Activated naive CD8-positive, alpha-beta T cell treated with anti-CD3 and anti-CD28 coated beads, Interleukin-2, amount 10 ng/mL, durations not matched to agents 7 days and 5 days (primary cell): Measurements from ENCODE around the gene CDC6. TPM values are rescaled to one million over a fixed set of nuclear protein-coding genes. Genes with fewer than 3 reads are reported as not detected.

Source experiments
- ATAC-seq: fragments of 150-1000 bp; cut with Tn5 transposase; one replicate; pipeline ENCODE4 v1.10.0; 2021; ENCODE audit warnings: low read depth, moderate library complexity
- POLR2A ChIA-PET: fragments of 350-600 bp; sonication (Branson Sonifier 250); formaldehyde crosslinking; loops from one replicate; lab custom pipeline; 2021; ENCODE audit warnings: antibody characterized with exemption; lab: Charles Lee
- DNase-seq: peaks from one replicate; pipeline ENCODE4 v3.0.0; 2021
- H3K27ac Mint-ChIP-seq: one replicate; pipeline ENCODE4 v1.8.0; 2022; ENCODE audit warnings: mild to moderate bottlenecking, mixed read lengths
- H3K27me3 Mint-ChIP-seq: one replicate; pipeline ENCODE4 v1.8.0; 2022; ENCODE audit warnings: mild to moderate bottlenecking, moderate library complexity, mixed read lengths
- H3K36me3 Mint-ChIP-seq: one replicate; pipeline ENCODE4 v1.8.0; 2021; ENCODE audit warnings: mild to moderate bottlenecking, mixed read lengths
- H3K4me1 Mint-ChIP-seq: one replicate; pipeline ENCODE4 v1.8.0; 2021; ENCODE audit warnings: mixed read lengths
- H3K4me3 Mint-ChIP-seq: one replicate; pipeline ENCODE4 v1.8.0; 2022; ENCODE audit warnings: mild to moderate bottlenecking, moderate library complexity, mixed read lengths
- H3K9me3 Mint-ChIP-seq: one replicate; pipeline ENCODE4 v1.8.0; 2021; ENCODE audit warnings: mixed read lengths
- total RNA-seq, 2 experiments: library from RNA; stranded (reverse); gene quantifications; one replicate each; pipeline ENCODE4 v1.2.3, GENCODE V29; 2021

The CDC6 gene
- total RNA-seq, 2 experiments from 2014 or later, result 67.9 to 75.2 TPM

- DNase-seq (no peak), ATAC-seq (no peak)
- no peaks in the 10 kb centered on the region for H3K9me3 Mint-ChIP-seq
- peaks cover 76% of the 10 kb centered on the region for H3K4me1 Mint-ChIP-seq
- peaks cover 43% of the 10 kb centered on the region for H3K36me3 Mint-ChIP-seq
- H3K4me3 Mint-ChIP-seq, result peak overlapping the region; percentile 76
- no peaks in the 10 kb centered on the region for H3K27me3 Mint-ChIP-seq
- peak overlapping the region; percentile 92 for H3K27ac Mint-ChIP-seq
- POLR2A ChIA-PET, result interaction anchor here (0.6 to 14.9 kb wide), 8 partner anchors 8 to 251 kb away, joined by 3 to 170 read pairs (median 10); partner anchors contain the start of genes CASC3 and RARA
Measured at GRCh38 chr17:40330850-40331470, 43.3 kb downstream of the CDC6 start.

DNA sequence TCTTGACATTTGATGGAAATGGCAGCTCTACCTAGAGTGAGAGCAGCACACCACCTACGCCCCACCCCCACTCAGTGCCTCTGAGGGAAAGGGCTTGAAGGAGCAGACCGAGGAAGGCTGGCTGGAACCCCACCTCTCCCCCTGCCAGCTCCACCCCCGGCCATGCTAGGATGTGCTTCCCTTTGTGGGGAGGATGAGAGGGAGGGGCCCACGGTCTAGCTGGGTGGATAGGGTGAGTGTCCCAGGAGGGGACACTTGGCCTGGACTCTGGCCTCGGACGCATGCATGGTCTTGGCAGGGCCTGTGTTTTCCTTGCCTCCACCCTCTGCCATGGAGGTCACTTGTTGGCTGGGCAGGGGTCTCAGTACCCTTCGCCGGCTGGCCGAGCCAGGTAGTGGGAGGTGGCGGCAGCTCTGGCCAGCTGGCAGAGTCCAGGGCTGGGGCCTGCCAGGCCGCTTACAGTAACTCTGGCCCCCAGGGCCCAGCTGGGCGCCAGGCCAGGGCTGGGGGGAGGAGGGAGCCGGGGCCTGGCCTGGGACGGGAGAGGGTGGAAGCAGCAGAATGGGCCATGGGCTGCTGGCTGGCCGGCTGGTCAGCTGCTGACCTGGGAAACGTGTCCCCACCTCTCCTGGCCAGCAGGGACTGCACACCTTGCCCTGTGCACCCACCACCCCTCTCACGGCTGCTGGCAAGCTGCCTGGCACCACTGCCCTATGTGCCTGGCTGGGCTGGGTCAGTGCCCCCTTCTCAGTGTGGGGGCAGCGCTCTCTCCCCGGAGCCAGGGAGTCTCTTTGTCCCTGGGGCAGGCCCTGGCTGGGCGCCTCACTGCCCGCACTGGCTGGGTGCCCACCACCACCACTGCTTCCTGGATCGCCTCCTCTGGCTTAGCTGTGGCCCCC lies 44.3 kb downstream of the CDC6 start:
- Mint-ChIP-seq H3K4me3 (peak overlapping the region; percentile 72), H3K27me3 (no peaks in the 10 kb centered on the region), H3K36me3 (peaks cover 43% of the 10 kb centered on the region), H3K27ac (peak overlapping the region; percentile 81), H3K4me1 (peaks cover 69% of the 10 kb centered on the region), H3K9me3 (no peaks in the 10 kb centered on the region)
- DNase-seq (no peak), ATAC-seq (peak; percentile 4)
- POLR2A ChIA-PET, result interaction anchor here (1.0 to 14.9 kb wide), 7 partner anchors 9 to 250 kb away, joined by 3 to 170 read pairs (median 13); partner anchors contain the start of gene RARA

DNA sequence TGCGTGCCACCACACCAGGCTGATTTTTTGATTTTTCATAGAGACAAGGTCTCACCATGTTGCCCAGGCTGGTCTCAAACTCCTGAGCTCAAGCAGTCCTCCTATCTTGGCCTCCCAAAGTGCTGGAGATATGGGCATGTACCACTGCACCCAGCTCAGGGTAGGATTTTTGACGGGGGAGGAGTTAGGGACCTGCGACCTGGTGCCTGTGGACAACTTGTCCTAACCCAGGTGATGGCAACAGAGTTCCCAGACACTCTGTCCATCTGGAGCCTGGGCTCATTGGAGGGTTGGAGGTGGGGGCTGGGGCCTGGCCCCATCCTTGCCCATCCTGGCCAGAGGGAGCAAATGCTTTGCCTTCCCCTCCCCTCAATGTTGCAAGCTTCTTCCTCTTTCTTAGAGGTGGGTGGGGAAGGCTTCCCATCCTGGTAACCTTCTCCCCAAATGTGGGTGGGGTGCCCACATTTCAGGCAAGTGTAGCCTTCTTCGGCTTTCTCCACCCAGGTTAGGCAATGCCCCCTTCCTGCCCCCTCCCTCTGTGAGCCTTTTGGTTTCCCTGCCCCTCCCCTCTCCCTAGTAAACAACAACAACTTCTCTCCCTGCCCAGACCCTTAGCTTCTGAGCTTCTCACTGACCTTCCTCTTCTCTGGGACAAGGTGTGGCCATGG lies 46.2 kb downstream of the CDC6 start:
- H3K27ac Mint-ChIP-seq, result peak overlapping the region; percentile 69
- peaks cover 65% of the 10 kb centered on the region for H3K4me1 Mint-ChIP-seq
- no peak for ATAC-seq
- no peak for DNase-seq
- H3K27me3 Mint-ChIP-seq, result no peaks in the 10 kb centered on the region
- H3K9me3 Mint-ChIP-seq, result peaks cover 1% of the 10 kb centered on the region
- H3K36me3 Mint-ChIP-seq, result peaks cover 47% of the 10 kb centered on the region
- POLR2A ChIA-PET, result interaction anchor here (0.9 to 1.7 kb wide), 2 partner anchors 11 to 29 kb away, joined by 3 to 15 read pairs; no protein-coding TSS in a partner anchor
- H3K4me3 Mint-ChIP-seq, result peak overlapping the region; percentile 58

DNA sequence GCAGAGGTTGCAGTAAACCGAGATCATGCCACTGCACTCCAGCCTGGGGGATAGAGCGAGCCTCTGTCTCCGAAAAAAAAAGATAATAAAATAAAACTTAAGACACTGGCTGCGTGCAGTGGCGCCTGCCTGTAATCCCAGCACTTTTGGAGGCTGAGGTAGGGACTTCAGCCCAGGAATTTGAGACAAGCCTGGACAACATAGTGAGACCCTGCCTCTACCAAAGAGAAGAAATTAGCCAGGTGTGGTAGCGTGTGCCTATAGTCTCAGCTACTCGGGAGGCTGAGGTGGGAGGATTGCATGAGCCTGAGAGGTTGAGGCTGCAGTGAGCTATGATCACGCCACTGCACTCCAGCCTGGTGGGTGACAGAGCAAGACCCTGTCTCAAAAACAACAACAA lies 47.9 kb downstream of the CDC6 start:
- no peak for ATAC-seq
- POLR2A ChIA-PET, result interaction anchor here (1.6 to 2.9 kb wide), 2 partner anchors 11 to 14 kb away, joined by 4 to 10 read pairs; no protein-coding TSS in a partner anchor
- Mint-ChIP-seq H3K4me1 (peaks cover 65% of the 10 kb centered on the region), H3K4me3 (no peak overlapping the region), H3K27ac (no peak overlapping the region), H3K27me3 (no peaks in the 10 kb centered on the region), H3K9me3 (peaks cover 1% of the 10 kb centered on the region), H3K36me3 (peaks cover 55% of the 10 kb centered on the region)
- DNase-seq, result no peak

- DNase-seq (no peak), ATAC-seq (no peak)
- H3K9me3 Mint-ChIP-seq, result peaks cover 1% of the 10 kb centered on the region
- peaks cover 48% of the 10 kb centered on the region for H3K36me3 Mint-ChIP-seq
- H3K27me3 Mint-ChIP-seq, result no peaks in the 10 kb centered on the region
- peaks cover 59% of the 10 kb centered on the region for H3K4me1 Mint-ChIP-seq
- POLR2A ChIA-PET, result interaction anchor here (2.9 kb wide), 1 partner anchor 12 kb away, joined by 10 read pairs; no protein-coding TSS in a partner anchor
- peak overlapping the region; percentile 81 for H3K27ac Mint-ChIP-seq
- H3K4me3 Mint-ChIP-seq, result no peak overlapping the region
Measured at GRCh38 chr17:40337351-40337750, 49.7 kb downstream of the CDC6 start.

DNA sequence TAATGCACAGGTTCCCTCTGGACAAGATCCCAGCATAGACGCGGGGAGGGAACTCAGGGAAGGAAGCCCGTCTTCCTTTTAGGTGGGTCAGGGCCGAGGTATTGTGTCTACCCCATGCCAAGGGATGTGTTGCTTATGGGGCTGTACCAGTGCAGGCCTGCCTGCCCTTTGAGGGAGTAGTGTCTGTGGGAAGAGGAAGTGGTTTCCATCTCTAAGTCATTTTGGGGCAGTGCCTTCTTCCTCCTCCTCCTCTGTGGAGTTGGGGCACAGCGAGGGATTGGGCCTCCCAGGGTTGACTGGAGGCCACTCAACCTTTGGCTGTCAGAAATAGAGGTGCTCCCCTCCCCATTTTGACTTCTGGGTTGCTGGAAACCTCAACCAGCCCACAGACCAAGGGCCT lies 50.4 kb downstream of the CDC6 start:
- Mint-ChIP-seq H3K4me3 (peak overlapping the region; percentile 42), H3K36me3 (peaks cover 48% of the 10 kb centered on the region), H3K9me3 (peaks cover 1% of the 10 kb centered on the region), H3K27ac (peak overlapping the region; percentile 81), H3K27me3 (no peaks in the 10 kb centered on the region), H3K4me1 (peaks cover 59% of the 10 kb centered on the region)
- POLR2A ChIA-PET, result interaction anchor here (8.7 kb wide), 1 partner anchor 13 kb away, joined by 170 read pairs; no protein-coding TSS in a partner anchor
- ATAC-seq (no peak), DNase-seq (no peak)

GRCh38 chr17:40338941-40339649 lies 51.4 kb downstream of the CDC6 start:
- ATAC-seq, result no peak
- Mint-ChIP-seq H3K27me3 (no peaks in the 10 kb centered on the region), H3K9me3 (peaks cover 1% of the 10 kb centered on the region), H3K36me3 (peaks cover 46% of the 10 kb centered on the region), H3K4me3 (no peak overlapping the region), H3K4me1 (peaks cover 62% of the 10 kb centered on the region), H3K27ac (peak overlapping the region; percentile 63)
- POLR2A ChIA-PET, result interaction anchor here (0.6 to 8.7 kb wide), 2 partner anchors 14 to 52 kb away, joined by 3 to 170 read pairs; no protein-coding TSS in a partner anchor
- DNase-seq, result no peak

DNA sequence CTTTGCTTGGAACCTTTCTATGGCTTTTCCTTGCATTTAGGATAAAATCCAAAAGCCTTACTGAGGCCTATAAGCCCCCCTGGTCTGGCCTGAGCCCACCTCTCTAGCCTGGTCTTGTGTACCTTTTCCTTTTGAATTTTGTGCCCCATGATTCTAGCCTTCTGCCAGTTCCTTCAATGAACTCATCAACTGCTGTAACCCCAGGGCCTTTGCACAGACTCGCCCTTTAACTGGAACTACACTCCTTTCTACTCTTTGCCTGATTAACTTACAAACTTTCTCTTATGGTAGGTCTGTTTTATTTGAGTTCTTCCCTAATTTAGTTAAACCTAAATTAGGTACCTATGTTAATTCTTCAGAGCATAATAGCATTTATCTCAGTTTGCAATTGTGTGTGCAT lies 52.6 kb downstream of the CDC6 start:
- Mint-ChIP-seq H3K27me3 (no peaks in the 10 kb centered on the region), H3K27ac (peak overlapping the region; percentile 87), H3K4me3 (no peak overlapping the region), H3K36me3 (peaks cover 40% of the 10 kb centered on the region), H3K4me1 (peaks cover 62% of the 10 kb centered on the region), H3K9me3 (peaks cover 1% of the 10 kb centered on the region)
- POLR2A ChIA-PET, result interaction anchor here (8.7 kb wide), 1 partner anchor 15 kb away, joined by 170 read pairs; no protein-coding TSS in a partner anchor
- no peak for ATAC-seq
- DNase-seq, result no peak

DNA sequence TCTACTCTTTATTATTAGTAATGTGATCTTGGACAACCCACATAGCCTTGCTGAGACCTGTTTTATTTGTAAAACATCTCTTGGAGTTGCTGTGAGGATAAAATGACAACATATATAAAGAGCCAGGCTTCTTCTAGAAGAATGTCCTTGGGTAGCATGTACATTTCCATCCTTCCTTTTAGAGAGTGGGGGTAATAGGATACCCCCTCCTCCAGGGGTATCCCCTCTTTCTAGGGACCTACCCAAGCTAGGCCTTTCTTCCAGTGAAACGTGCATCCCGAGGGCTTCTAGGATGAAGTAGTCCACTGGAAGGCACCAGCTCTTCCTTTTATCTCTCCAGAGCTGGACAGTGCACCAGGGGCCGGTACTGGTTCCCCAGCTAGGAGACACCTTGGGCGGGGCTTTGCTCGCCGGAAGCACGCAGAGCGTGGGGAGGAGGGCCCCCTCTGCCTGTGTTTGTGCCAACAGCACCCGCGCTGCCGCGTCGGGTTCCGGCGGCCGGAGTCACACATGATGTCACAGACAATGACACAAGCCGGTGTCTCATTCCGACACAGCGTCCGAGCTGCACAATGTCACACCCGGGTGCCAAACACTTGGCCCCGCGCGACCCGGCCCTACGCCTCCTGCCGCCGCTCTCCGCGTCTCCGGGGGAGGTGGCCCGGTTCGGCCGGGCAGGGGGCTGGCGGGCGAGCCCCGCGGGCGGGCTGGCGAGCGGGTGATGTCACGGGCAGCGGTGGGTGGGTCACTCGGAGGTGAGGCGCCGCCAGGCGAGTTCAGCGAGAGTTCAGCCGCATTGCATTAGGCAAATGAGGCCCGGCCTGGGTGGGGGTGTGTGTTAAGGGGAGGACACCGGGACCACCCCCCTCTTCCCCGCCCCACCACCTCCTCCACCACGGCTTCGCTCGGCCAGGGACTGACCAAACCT lies 53.5 kb downstream of the CDC6 start:
- Mint-ChIP-seq H3K4me1 (peaks cover 65% of the 10 kb centered on the region), H3K27me3 (no peaks in the 10 kb centered on the region), H3K27ac (peak overlapping the region; percentile 87), H3K9me3 (peaks cover 1% of the 10 kb centered on the region), H3K36me3 (peaks cover 40% of the 10 kb centered on the region), H3K4me3 (peak overlapping the region; percentile 84)
- peak; percentile 81 for ATAC-seq
- DNase-seq, result peak; percentile 85
- POLR2A ChIA-PET, result interaction anchor here (0.9 to 8.7 kb wide), 4 partner anchors 16 to 38 kb away, joined by 3 to 170 read pairs (median 4); no protein-coding TSS in a partner anchor

DNA sequence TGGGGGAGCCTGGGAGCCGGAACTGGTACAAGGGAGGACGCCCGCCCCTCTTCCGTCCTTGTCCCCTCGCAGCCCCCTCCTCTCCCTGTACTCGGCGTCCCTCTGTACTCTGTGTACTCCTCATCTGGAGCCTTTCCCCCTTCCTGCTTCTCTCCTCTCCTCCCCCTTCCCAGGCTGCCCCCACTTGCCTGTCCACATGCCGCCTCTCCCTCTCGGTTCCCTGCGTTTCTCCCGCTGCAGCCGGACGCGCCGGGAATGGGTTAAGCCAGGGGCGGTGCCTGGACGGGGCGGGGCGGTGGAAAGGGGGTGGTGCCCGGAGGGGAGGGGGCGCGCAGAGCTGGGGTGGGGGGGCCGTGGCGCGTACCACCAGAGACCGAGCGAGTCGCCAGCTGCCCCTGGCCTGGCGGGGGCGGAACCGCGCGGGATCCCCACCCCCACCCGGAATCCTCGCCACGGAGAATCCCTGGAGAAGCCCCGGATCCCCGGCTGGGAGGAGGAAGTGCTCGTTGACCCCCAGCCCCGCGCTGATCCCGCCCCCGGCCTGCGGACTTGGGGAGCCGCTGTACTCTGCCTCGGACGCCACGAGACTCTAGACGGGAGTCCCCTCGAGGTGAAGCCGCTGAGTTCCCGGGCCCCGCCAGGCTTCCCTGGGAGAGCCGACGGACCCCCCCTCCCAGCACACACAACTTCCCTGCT lies 54.3 kb downstream of the CDC6 start:
- POLR2A ChIA-PET, result interaction anchor here (8.7 kb wide), 1 partner anchor 16 kb away, joined by 170 read pairs; no protein-coding TSS in a partner anchor
- Mint-ChIP-seq H3K4me1 (peaks cover 66% of the 10 kb centered on the region), H3K27ac (peak overlapping the region; percentile 73), H3K4me3 (peak overlapping the region; percentile 84), H3K27me3 (no peaks in the 10 kb centered on the region), H3K9me3 (peaks cover 1% of the 10 kb centered on the region), H3K36me3 (peaks cover 40% of the 10 kb centered on the region)
- no peak for ATAC-seq
- DNase-seq, result no peak
